C1 segment of cervical spinal cord (tissue), 14 donors: ENCODE measurements around the gene ZNFX1.
"Not testable (repeated sequence)": the region's sequence is repeated elsewhere in the genome, so short reads cannot be mapped to it uniquely, and the experiment has no call there.

Experiments used
- DNase-seq, 14 donors: peaks; one replicate each; lab custom pipeline; 2025; lab: John Stamatoyannopoulos, UW

ZNFX1 gene

GRCh38 chr20:49216991-49217578, 60.8 kb downstream of the ZNFX1 start:
- peak; percentile 6 to 86 (median 74) for DNase-seq

DNA sequence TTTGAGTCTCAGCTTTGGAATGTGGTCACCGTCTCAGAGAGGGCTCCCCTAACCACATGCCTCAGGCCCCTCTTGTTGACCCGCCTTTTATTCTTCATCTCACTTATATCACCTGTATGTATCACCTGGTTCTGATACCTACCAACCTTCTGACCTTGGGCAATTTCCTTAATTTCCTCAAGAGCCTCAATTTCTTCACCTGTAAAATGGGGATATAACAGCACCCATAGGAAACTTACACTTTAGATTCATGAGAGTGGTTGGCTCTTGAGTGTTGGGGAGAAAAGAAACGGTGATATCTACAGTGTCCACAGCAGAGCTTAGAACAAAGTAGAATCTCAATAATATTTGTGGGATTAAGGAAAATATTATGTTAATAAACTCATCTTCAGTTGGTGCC, 62.6 kb downstream of the ZNFX1 start:
- no peak for DNase-seq

DNA sequence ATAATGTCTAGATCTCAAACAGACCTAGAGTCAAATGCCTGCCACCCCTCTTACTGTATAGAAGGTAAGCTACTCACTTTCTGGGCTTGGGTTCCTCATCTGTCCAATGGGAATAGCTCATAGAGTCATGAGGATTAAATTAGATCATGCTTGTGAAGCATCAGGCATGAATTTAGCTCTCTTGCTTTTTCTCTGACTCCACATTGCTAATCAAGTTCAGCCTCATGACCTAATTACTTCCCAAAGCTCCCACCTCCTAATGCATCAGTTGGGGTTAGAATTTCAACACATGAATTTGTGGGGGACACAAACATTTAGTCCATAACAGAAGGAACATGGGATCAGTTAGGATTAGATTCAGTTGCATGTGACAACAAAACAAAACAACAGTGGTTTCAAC, 63.3 kb downstream of the ZNFX1 start:
- no peak for DNase-seq

- no peak for DNase-seq
These were observed 67.1 kb downstream of the ZNFX1 start for GRCh38 chr20:49210757-49211110.

GRCh38 chr20:49210101-49210756, 67.6 kb downstream of the ZNFX1 start:
- DNase-seq = no peak

DNA sequence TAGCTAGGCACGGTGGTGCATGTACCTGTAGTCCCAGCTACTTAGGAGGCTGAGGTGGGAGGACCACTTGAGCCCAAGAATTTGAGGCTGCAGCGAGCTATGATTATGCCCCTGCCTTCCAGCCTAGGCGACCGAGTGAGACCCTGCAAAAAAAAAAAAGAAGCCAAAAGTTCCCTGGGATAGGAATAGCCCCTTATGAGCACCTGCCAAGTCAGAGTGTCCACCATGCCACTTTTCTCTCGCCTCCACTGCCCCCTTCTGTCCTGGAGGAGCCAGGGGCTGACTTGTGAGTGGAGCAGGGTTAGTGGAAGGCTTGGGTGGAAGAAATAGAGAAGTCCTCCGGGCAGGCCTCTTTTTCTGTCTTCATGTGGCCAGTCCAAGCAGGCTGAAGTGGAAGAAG, 70.8 kb downstream of the ZNFX1 start:
- no peak for DNase-seq

DNA sequence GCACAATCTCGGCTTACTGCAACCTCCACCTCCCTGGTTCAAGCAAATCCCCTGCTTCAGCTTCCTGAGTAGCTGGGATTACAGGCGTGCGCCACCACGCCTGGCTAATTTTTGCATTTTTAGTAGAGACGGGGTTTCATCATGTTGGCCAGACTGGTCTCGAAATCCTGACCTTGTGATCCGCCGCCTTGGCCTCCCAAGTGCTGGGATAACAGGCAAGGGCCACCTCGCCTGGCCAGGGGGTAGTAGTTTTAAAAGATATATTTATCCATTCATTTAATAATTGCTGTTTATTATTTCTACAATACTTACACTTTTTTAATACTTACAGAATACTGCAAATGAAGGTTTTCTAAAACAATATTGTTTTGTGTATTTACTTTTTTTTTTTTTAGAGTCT, 74.1 kb downstream of the ZNFX1 start:
- no peak for DNase-seq

DNA sequence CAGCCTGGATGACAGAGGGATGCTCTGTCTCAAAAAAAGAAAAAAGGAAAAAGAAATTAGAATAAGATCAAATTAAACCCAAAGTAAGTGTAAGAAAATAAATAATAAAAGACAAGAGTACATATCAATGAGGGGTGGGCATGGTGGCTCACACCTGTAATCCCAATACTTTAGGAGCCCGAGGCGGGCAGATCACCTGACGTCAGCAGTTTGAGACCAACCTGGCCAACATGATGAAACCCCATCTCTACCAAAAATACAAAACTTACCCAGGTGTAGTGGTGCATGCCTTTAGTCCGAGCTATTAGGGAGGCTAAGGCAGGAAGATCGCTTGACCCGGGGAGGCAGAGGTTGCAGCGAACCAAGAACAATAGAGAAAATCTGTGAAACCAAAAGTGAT, 74.8 kb downstream of the ZNFX1 start:
- no peak for DNase-seq

DNA sequence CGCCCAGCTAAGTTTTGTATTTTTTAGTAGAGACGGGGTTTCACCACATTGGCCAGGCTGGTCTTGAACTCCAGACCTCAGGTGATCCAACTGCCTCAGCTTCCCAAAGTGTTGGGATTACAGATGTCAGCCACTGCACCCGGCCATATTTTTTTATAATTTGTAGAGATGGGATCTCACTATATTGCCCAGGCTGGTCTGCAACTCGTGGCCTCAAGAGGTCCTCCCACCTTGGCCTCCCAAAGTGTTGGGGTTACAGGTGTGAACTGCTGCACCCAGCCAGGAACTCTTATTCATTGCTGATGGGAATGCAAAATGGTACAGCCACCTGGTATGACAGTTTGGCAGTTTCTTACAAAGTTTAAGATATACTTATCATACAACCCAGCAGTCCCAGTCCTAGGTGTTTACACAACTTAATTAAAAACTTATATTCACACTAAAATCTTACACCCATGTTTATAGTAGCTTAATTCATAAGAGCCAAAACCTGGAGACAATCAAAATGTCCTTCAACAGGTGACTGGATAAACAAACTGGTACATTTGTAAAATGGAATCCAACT, 78.0 kb downstream of the ZNFX1 start:
- DNase-seq = no peak

DNA sequence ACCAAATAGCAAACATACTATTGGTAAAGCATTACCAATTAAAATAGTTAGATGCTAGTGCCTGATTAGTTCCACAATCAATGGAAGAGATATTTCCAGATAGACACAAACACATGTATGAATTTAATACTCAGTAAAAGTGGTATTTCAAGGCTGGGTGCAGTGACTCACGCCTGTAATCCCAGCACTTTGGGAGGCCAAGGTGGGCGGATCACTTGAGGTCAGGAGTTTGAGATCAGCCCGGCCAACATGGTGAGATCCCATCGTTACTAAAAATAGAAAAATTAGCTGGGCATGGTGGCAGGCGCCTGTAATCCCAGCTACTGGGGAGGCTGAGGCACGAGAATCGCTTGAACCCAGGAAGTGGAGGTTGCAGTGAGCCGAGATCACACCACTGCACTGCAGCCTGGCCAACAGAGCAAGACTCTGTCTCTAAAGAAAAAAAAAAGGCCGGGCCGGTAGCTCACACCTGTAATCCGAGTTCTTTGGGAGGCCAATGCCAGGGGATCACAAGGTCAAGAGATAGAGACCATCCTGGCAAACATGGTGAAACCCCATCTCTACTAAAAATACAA, 84.8 kb downstream of the ZNFX1 start:
- DNase-seq = not testable (repeated sequence)
